ENCODE measurements around the gene TNFRSF11A.

DNA sequence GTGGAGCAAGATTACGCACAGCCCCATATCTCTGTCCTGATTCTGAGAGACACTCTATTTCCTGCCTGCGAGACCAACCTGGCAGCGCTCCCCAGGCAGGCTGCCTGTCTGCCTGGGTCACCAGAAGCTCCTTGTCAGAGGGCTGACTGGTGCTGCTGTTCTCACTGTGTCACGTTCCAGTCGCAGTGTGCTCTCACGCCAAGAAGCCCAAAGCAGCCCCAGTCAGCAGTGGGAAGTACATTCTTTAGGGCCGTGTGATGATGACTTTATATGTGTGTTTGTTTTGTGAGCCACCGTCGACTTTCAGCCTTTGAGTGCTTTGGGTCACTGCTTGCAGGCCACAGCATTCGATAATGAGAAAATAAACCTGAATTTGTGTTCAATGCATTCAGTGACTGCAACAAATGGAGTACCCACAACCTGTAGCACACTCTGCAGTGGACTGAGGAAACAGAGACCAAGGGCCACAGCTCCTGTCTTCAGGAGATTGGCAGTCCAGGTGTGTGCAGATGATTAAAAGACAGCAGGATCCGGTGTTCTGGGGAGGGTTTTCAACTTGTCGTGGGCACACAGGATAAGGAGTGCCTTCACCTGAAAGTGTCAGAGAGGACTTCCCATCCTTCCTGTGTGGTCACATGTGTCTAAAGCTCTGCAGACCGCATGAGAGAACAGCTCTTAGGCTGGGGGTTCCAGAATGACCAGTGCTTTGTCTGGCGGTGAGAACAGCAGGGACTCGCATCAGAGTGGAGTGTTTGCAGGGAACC, 4.8 kb downstream of the TNFRSF11A start:
- TF ChIP-seq POLR2A (IDR thresholded peaks at IDR 0.05) (no peak), POLR2AphosphoS5 (IDR thresholded peaks at IDR 0.05; ENCODE audit: insufficient read depth in 1 of 2, low read depth in 1 of 2) (no peak)
- TF ChIP-seq, protein P1, sequence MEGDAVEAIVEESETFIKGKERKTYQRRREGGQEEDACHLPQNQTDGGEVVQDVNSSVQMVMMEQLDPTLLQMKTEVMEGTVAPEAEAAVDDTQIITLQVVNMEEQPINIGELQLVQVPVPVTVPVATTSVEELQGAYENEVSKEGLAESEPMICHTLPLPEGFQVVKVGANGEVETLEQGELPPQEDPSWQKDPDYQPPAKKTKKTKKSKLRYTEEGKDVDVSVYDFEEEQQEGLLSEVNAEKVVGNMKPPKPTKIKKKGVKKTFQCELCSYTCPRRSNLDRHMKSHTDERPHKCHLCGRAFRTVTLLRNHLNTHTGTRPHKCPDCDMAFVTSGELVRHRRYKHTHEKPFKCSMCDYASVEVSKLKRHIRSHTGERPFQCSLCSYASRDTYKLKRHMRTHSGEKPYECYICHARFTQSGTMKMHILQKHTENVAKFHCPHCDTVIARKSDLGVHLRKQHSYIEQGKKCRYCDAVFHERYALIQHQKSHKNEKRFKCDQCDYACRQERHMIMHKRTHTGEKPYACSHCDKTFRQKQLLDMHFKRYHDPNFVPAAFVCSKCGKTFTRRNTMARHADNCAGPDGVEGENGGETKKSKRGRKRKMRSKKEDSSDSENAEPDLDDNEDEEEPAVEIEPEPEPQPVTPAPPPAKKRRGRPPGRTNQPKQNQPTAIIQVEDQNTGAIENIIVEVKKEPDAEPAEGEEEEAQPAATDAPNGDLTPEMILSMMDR (IDR thresholded peaks at IDR 0.05), result no peak
